Body of pancreas (tissue), 4 donors: ENCODE data around the gene CD6. TPM values are rescaled to one million over a fixed set of nuclear protein-coding genes. Genes with fewer than 3 reads are reported as not detected.

Experiments used
- ATAC-seq: fragments of 150-250 bp; one replicate; pipeline ENCODE4 v1.9.1; 2016
- DNase-seq, 4 donors: peaks; one replicate each; pipeline ENCODE4 v3.0.0-alpha.2; 2019
- H3K27ac ChIP-seq, 4 donors: fragments of 200-600 bp; sonication (generic); 1 replicate in 3 of 4; 2 replicates in 1 of 4; pipeline versions ENCODE4 v1.5.1 to v1.6.1; 2016 to 2019; ENCODE audit warnings: mild to moderate bottlenecking in 1 of 4, mixed read lengths in 1 of 4, moderate library complexity in 1 of 4
- H3K27me3 ChIP-seq, 2 donors: fragments of 200-600 bp; sonication (generic); one replicate each; pipeline ENCODE4 v1.6.0; 2016; ENCODE audit warnings: mild to moderate bottlenecking in 1 of 2
- H3K36me3 ChIP-seq, 2 donors: fragments of 200-600 bp; sonication (generic); replicated peaks in 1 of 2; 2 replicates each; pipeline ENCODE4 v1.5.1; 2016; ENCODE audit warnings: low read depth in 2 of 2; ENCODE audit not compliant: insufficient read depth in 1 of 2
- H3K4me1 ChIP-seq: fragments of 200-600 bp; sonication (generic); one replicate; pipeline ENCODE4 v1.6.0; 2016
- H3K4me3 ChIP-seq, 2 donors: fragments of 200-600 bp; sonication (generic); 1 replicate in 1 of 2; 2 replicates in 1 of 2; pipeline ENCODE4 v1.5.1; 2016 to 2019
- H3K9me3 ChIP-seq, 3 donors: fragments of 200-600 bp; sonication (generic); 1 replicate in 2 of 3; 2 replicates in 1 of 3; pipeline ENCODE4 v1.5.1; 2016
- CTCF ChIP-seq, 7 experiments: fragments of 450-650 bp in 4 of 7; fragments of 200-600 bp in 3 of 7; sonication (generic) in 3 of 7; IDR thresholded peaks; one replicate each; pipeline ENCODE4 v1.5.1; 2016 to 2019; ENCODE audit warnings: antibody characterized with exemption in 7 of 7
- POLR2A ChIP-seq, 3 donors: fragments of 450-650 bp; IDR thresholded peaks; one replicate each; pipeline ENCODE4 v1.6.1; 2016; ENCODE audit warnings: antibody characterized with exemption in 3 of 3, mild to moderate bottlenecking in 2 of 3
- WGBS, 2 donors: methylation state at CpG; one replicate each; pipeline ENCODE4 v1.1.5; 2017; 5-methylcytosine and 5-hydroxymethylcytosine counted together
- intact Hi-C: fragments of 100-400 bp; cut with DNase I; formaldehyde crosslinking; loops from one replicate; pipeline ENCODE4 v1.15.1; 2023
- total RNA-seq, 2 donors: library from RNA; depleted of rRNA; stranded (reverse); fragments of >200 nt; gene quantifications; one replicate each; pipeline ENCODE4 v1.1.0, GENCODE V29; 2016

Gene CD6
- total RNA-seq, 2 donors from 2014 or later, result 1.0 to 3.3 TPM

GRCh38 chr11:61041755-61042518, 70.5 kb downstream of the CD6 start:
- Histone ChIP-seq H3K27me3 (no peaks in the 10 kb centered on the region), H3K4me3 (no peak overlapping the region), H3K4me1 (no peaks in the 10 kb centered on the region), H3K27ac (peak overlapping the region in 1 of 4 donors; percentile 6), H3K9me3 (no peaks in the 10 kb centered on the region), H3K36me3 (no peaks in the 10 kb centered on the region)
- DNase-seq (peak in 3 of 4 donors; percentile 28 to 32 (median 30)), ATAC-seq (peak; percentile 21)
- WGBS, 2 donors, result 43 to 52% methylated on average over 15 to 16 of the region's 16 CpGs
- no peak for TF ChIP-seq POLR2A (IDR thresholded peaks at IDR 0.05)
- TF ChIP-seq CTCF (IDR thresholded peaks at IDR 0.05), result no peak
- intact Hi-C loops, result no loop called here

- H3K4me1 ChIP-seq, result no peaks in the 10 kb centered on the region
- no peaks in the 10 kb centered on the region for H3K9me3 ChIP-seq
- intact Hi-C loops, result no loop called here
- no peak overlapping the region for H3K27ac ChIP-seq
- no peaks in the 10 kb centered on the region for H3K36me3 ChIP-seq
- no peak for ATAC-seq
- 68 to 70% methylated on average over 5 of the region's 5 CpGs for WGBS, 2 donors
- no peak for DNase-seq
- H3K27me3 ChIP-seq, result no peaks in the 10 kb centered on the region
- TF ChIP-seq CTCF (IDR thresholded peaks at IDR 0.05) (no peak), POLR2A (IDR thresholded peaks at IDR 0.05) (no peak)
- no peak overlapping the region for H3K4me3 ChIP-seq
These were observed 71.1 kb downstream of the CD6 start for GRCh38 chr11:61042537-61042936.

GRCh38 chr11:61042961-61043540, 71.6 kb downstream of the CD6 start:
- Histone ChIP-seq H3K36me3 (no peaks in the 10 kb centered on the region), H3K9me3 (no peaks in the 10 kb centered on the region), H3K27ac (no peak overlapping the region), H3K4me1 (no peaks in the 10 kb centered on the region), H3K27me3 (no peaks in the 10 kb centered on the region), H3K4me3 (no peak overlapping the region)
- intact Hi-C loops, result no loop called here
- no peak for ATAC-seq
- DNase-seq, result no peak
- TF ChIP-seq CTCF (IDR thresholded peaks at IDR 0.05), result no peak
- no peak for TF ChIP-seq POLR2A (IDR thresholded peaks at IDR 0.05)
- 90 to 92% methylated on average over 14 of the region's 14 CpGs for WGBS, 2 donors

- DNase-seq (no peak), ATAC-seq (no peak)
- Histone ChIP-seq H3K9me3 (no peaks in the 10 kb centered on the region), H3K27ac (no peak overlapping the region), H3K27me3 (no peaks in the 10 kb centered on the region), H3K36me3 (no peaks in the 10 kb centered on the region), H3K4me1 (no peaks in the 10 kb centered on the region), H3K4me3 (no peak overlapping the region)
- no peak for TF ChIP-seq CTCF (IDR thresholded peaks at IDR 0.05)
- no peak for TF ChIP-seq POLR2A (IDR thresholded peaks at IDR 0.05)
- intact Hi-C loops, result no loop called here
- WGBS, 2 donors, result 66 to 81% methylated on average over 7 of the region's 7 CpGs
These were observed 73.8 kb downstream of the CD6 start for GRCh38 chr11:61045271-61045670.
